K562 (cell line): ENCODE results near the gene CNPY3. TPM values are rescaled to one million over a fixed set of nuclear protein-coding genes. Genes with fewer than 3 reads are reported as not detected.
A peak's percentile ranks its signal among the peaks of the same experiment; 100 is the strongest.

Source experiments
- CCNT2 ChIP-seq: IDR thresholded peaks from 2 replicates; pipeline ENCODE4 v1.6.1; 2011; ENCODE audit warnings: borderline replicate concordance, low read depth, mild to moderate bottlenecking, moderate library complexity, mixed read lengths, low read length; ENCODE audit not compliant: insufficient read length; ENCODE audit errors: extremely low read depth
- CHAMP1 ChIP-seq: fragments of 450-650 bp; IDR thresholded peaks from 2 replicates; pipeline ENCODE4 v1.6.1; 2016; ENCODE audit warnings: mild to moderate bottlenecking
- CREM ChIP-seq: IDR thresholded peaks from 2 replicates; pipeline ENCODE4 v1.6.1; 2014; ENCODE audit warnings: antibody characterized with exemption, low read depth
- ETV1 ChIP-seq: fragments of 450-650 bp; conservative IDR thresholded peaks from 2 replicates; pipeline ENCODE4 v1.6.1; 2016; ENCODE audit warnings: missing genetic modification characterization, control low read depth, low read depth, missing compliant biosample characterization
- ETV6 ChIP-seq, 3 experiments: fragments of 150-350 bp in 1 of 3; sonication (generic) in 1 of 3; formaldehyde crosslinking in 1 of 3; IDR thresholded peaks; 2 replicates each; pipeline versions ENCODE4 v1.6.1 to v1.8.0; 2014 to 2022; ENCODE audit warnings: borderline replicate concordance in 2 of 3, low read depth in 2 of 3, antibody characterized with exemption in 1 of 3, low read length in 1 of 3, mild to moderate bottlenecking in 1 of 3, missing genetic modification reagents in 1 of 3
- MAFF ChIP-seq: IDR thresholded peaks from 2 replicates; pipeline ENCODE4 v1.6.1; 2012; ENCODE audit warnings: low read length, improper control_type of control experiment
- MAZ ChIP-seq, 2 experiments: fragments of 450-650 bp in 1 of 2; sonication (generic) in 1 of 2; formaldehyde crosslinking; IDR thresholded peaks in 1 of 2; conservative IDR thresholded peaks in 1 of 2; 2 replicates each; pipeline versions ENCODE4 v1.4.0 to v1.5.0; 2020; ENCODE audit warnings: mild to moderate bottlenecking in 1 of 2, missing genetic modification reagents in 1 of 2
- MTA3 ChIP-seq: fragments of 450-650 bp; formaldehyde crosslinking; IDR thresholded peaks from 2 replicates; pipeline ENCODE4 v1.6.1; 2017; ENCODE audit warnings: mild to moderate bottlenecking, borderline replicate concordance
- MYNN ChIP-seq, 2 experiments: sonication (generic); formaldehyde crosslinking in 1 of 2; IDR thresholded peaks; 2 replicates each; pipeline versions ENCODE4 v1.5.0 to v1.6.1; 2016 to 2020; ENCODE audit warnings: antibody characterized with exemption in 1 of 2, missing genetic modification reagents in 1 of 2
- NONO ChIP-seq, 2 experiments: fragments of 200-400 bp in 1 of 2; fragments of 450-650 bp in 1 of 2; formaldehyde crosslinking in 1 of 2; IDR thresholded peaks; 2 replicates each; pipeline ENCODE4 v1.6.1; 2017; ENCODE audit warnings: low read depth in 2 of 2, mild to moderate bottlenecking in 2 of 2, moderate library complexity in 2 of 2, low read length in 1 of 2
- PYGO2 ChIP-seq: fragments of 450-650 bp; IDR thresholded peaks from 2 replicates; pipeline ENCODE4 v1.6.1; 2016; ENCODE audit warnings: mild to moderate bottlenecking, missing genetic modification characterization, moderate library complexity, missing compliant biosample characterization
- SAFB ChIP-seq: fragments of 200-400 bp; formaldehyde crosslinking; IDR thresholded peaks from 2 replicates; pipeline ENCODE4 v1.6.1; 2017; ENCODE audit warnings: low read depth, low read length, borderline replicate concordance
- SMARCA4 ChIP-seq: fragments of 450-650 bp; IDR thresholded peaks from 2 replicates; pipeline ENCODE4 v1.6.1; 2016
- SP2 ChIP-seq: IDR thresholded peaks from 2 replicates; pipeline ENCODE4 v1.6.1; 2011; ENCODE audit warnings: mild to moderate bottlenecking, low read depth, low read length, moderate library complexity; ENCODE audit not compliant: poor library complexity, severe bottlenecking; ENCODE audit errors: extremely low read depth
- SRSF3 ChIP-seq: fragments of 200-400 bp; formaldehyde crosslinking; IDR thresholded peaks from 2 replicates; pipeline ENCODE4 v1.6.1; 2016; ENCODE audit warnings: mild to moderate bottlenecking, low read length, moderate library complexity; ENCODE audit not compliant: insufficient read depth
- TAF7 ChIP-seq: fragments of 450-650 bp; IDR thresholded peaks from 2 replicates; pipeline ENCODE4 v1.6.1; 2016; ENCODE audit warnings: missing genetic modification characterization, missing compliant biosample characterization
- TBP ChIP-seq: optimal IDR thresholded peaks from 2 replicates; pipeline ENCODE3; 2011; ENCODE audit warnings: low read depth, low read length, improper control_type of control experiment
- TRIM24 ChIP-seq, 2 experiments: fragments of 450-650 bp; IDR thresholded peaks; 2 replicates each; pipeline ENCODE4 v1.6.1; 2016
- TRIM28 ChIP-seq: fragments of 450-650 bp; IDR thresholded peaks from 2 replicates; pipeline ENCODE4 v1.6.1; 2017
- polyA plus RNA-seq, 8 experiments: library from polyadenylated mRNA; depleted of rRNA in 4 of 8; stranded (reverse) in 5 of 8; unstranded in 3 of 8; fragments of >200 nt; fragmentation: Nextera tagmentation in 2 of 8; fragmentation: Illumina TruSeq in 1 of 8; extraction: Ambion mirVana in 2 of 8; extraction: Trizol in 1 of 8; gene quantifications; 2 replicates each; pipeline versions ENCODE4 v1.2.1 to v1.2.3, GENCODE V29; 2011 to 2014; ENCODE audit warnings: inconsistent platforms in 1 of 8, missing spikeins in 1 of 8
- total RNA-seq, 7 experiments: library from RNA; depleted of rRNA in 6 of 7; stranded (reverse); fragments of >200 nt in 6 of 7; fragmentation: Illumina TruSeq in 2 of 7; extraction: Trizol in 2 of 7; gene quantifications; 2 replicates each; pipeline versions ENCODE4 v1.2.1 to v1.2.3, GENCODE V29; 2011 to 2021; ENCODE audit warnings: low replicate concordance in 1 of 7
- TF ChIP-seq, protein P1 (sequence below): fragments of 250-450 bp; sonication (Bioruptor Pico); IDR thresholded peaks from 2 replicates; pipeline ENCODE4 v1.8.0; 2022; ENCODE audit warnings: inconsistent platforms
- TF ChIP-seq, protein P2 (sequence below): fragments of 450-650 bp; conservative IDR thresholded peaks from 2 replicates; pipeline ENCODE4 v1.6.1; 2016; ENCODE audit warnings: missing genetic modification characterization, low read depth, mild to moderate bottlenecking, control low read depth, missing compliant biosample characterization

Gene CNPY3
- total and polyA plus RNA-seq, 9 of the 15 experiments (the other 6 are each of a cell fraction or from before 2014, with no cell fraction given): 2.4 to 37.4 (median 21.2) TPM

- TF ChIP-seq SRSF3 (no peak), SAFB (0 out of 2 replicates have a peak, but pooled peaks have one; percentile 23), TRIM28 (peak; percentile 20; the same call in 1 of the 2 replicates), SP2 (peak; percentile 76), MAZ (CRISPR knock-in tag; conservative IDR thresholded peaks at IDR 0.05 in 1 of 2, IDR thresholded peaks at IDR 0.05 in 1 of 2) (peak; percentile 75 to 84), CCNT2 (peak; percentile 35), SMARCA4 (no peak; the same call in 1 of the 2 replicates), MTA3 (peak; percentile 94; the same call in 1 of the 2 replicates), MAFF (no peak), ETV6 (IDR thresholded peaks at IDR 0.05; ENCODE audit: borderline replicate concordance in 1 of 2, low read depth in 2 of 2, low read length in 1 of 2) (peak in 1 of 2 experiments; percentile 28; a peak in 1 of 4 replicates), ETV6 (CRISPR knock-in tag; IDR thresholded peaks at IDR 0.05; ENCODE audit: borderline replicate concordance) (no peak), TAF7 (tag) (peak; percentile 58), CREM (peak; percentile 80), PYGO2 (tag) (no peak), NONO (IDR thresholded peaks at IDR 0.05; ENCODE audit: low read depth in 2 of 2, low read length in 1 of 2) (peak in 1 of 2 experiments; percentile 32; a peak in 2 of 4 replicates), MYNN (IDR thresholded peaks at IDR 0.05) (peak; percentile 42), MYNN (CRISPR knock-in tag; IDR thresholded peaks at IDR 0.05) (no peak), TRIM24 (IDR thresholded peaks at IDR 0.05) (peak in 1 of 2 experiments; percentile 87; a peak in 2 of 4 replicates), ETV1 (tag) (peak; percentile 91), TBP (peak; percentile 74), CHAMP1 (no peak)
- TF ChIP-seq, protein P1, sequence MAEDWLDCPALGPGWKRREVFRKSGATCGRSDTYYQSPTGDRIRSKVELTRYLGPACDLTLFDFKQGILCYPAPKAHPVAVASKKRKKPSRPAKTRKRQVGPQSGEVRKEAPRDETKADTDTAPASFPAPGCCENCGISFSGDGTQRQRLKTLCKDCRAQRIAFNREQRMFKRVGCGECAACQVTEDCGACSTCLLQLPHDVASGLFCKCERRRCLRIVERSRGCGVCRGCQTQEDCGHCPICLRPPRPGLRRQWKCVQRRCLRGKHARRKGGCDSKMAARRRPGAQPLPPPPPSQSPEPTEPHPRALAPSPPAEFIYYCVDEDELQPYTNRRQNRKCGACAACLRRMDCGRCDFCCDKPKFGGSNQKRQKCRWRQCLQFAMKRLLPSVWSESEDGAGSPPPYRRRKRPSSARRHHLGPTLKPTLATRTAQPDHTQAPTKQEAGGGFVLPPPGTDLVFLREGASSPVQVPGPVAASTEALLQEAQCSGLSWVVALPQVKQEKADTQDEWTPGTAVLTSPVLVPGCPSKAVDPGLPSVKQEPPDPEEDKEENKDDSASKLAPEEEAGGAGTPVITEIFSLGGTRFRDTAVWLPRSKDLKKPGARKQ: no peak
- TF ChIP-seq, protein P2, sequence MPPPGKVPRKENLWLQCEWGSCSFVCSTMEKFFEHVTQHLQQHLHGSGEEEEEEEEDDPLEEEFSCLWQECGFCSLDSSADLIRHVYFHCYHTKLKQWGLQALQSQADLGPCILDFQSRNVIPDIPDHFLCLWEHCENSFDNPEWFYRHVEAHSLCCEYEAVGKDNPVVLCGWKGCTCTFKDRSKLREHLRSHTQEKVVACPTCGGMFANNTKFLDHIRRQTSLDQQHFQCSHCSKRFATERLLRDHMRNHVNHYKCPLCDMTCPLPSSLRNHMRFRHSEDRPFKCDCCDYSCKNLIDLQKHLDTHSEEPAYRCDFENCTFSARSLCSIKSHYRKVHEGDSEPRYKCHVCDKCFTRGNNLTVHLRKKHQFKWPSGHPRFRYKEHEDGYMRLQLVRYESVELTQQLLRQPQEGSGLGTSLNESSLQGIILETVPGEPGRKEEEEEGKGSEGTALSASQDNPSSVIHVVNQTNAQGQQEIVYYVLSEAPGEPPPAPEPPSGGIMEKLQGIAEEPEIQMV: peak; percentile 95
Observed at GRCh38 chr6:42928986-42929820, at the start of gene CNPY3 (continued).
